HG03469 (cell line): ENCODE results near the gene TGM2.

Experiments used
- ATAC-seq: cut with Tn5 transposase; IDR thresholded peaks from one replicate; pipeline ENCODE4 v1.9.1; 2021; ENCODE audit warnings: mild to moderate bottlenecking, moderate library complexity, moderate number of reproducible peaks; ENCODE audit not compliant: unreplicated experiment

Gene TGM2

GRCh38 chr20:38134427-38135270 is 30.4 kb downstream of the TGM2 start:
- no peak for ATAC-seq

- ATAC-seq = no peak
Observed at GRCh38 chr20:38133680-38134426, 31.2 kb downstream of the TGM2 start.

- ATAC-seq = no peak
Observed at GRCh38 chr20:38132910-38133501, 32.1 kb downstream of the TGM2 start.

GRCh38 chr20:38132156-38132909 is 32.7 kb downstream of the TGM2 start:
- no peak for ATAC-seq

GRCh38 chr20:38131588-38132121 is 33.4 kb downstream of the TGM2 start:
- ATAC-seq = no peak

GRCh38 chr20:38130687-38131587 is 34.1 kb downstream of the TGM2 start:
- no peak for ATAC-seq

GRCh38 chr20:38129893-38130609 is 35.0 kb downstream of the TGM2 start:
- no peak for ATAC-seq

- no peak for ATAC-seq
Observed at GRCh38 chr20:38129248-38129865, 35.7 kb downstream of the TGM2 start.

- ATAC-seq = no peak
Observed at GRCh38 chr20:38128691-38129090, 36.4 kb downstream of the TGM2 start.

- ATAC-seq = no peak
Observed at GRCh38 chr20:38127920-38128528, 37.0 kb downstream of the TGM2 start.

GRCh38 chr20:38126932-38127621 is 38.0 kb downstream of the TGM2 start:
- ATAC-seq = no peak

- ATAC-seq = no peak
Observed at GRCh38 chr20:38126146-38126921, 38.7 kb downstream of the TGM2 start.

GRCh38 chr20:38125157-38126056 is 39.7 kb downstream of the TGM2 start:
- no peak for ATAC-seq

GRCh38 chr20:38123021-38123587 is 42.0 kb downstream of the TGM2 start:
- ATAC-seq = no peak

- ATAC-seq = no peak
Observed at GRCh38 chr20:38121741-38122140, 43.3 kb downstream of the TGM2 start.

GRCh38 chr20:38120625-38120988 is 44.5 kb downstream of the TGM2 start:
- no peak for ATAC-seq
